DMS79 treated with DMSO at 0.1 percent for 48 hours (cell line): ENCODE results near the gene OLA1.

Experiments used
- DNase-seq: peaks from one replicate; lab custom pipeline; 2025; lab: John Stamatoyannopoulos, UW

Gene OLA1

GRCh38 chr2:174062934-174063333 is 185.4 kb downstream of the OLA1 start:
- no peak for DNase-seq

- no peak for DNase-seq
These were observed 188.5 kb downstream of the OLA1 start for GRCh38 chr2:174059884-174060244.

DNA sequence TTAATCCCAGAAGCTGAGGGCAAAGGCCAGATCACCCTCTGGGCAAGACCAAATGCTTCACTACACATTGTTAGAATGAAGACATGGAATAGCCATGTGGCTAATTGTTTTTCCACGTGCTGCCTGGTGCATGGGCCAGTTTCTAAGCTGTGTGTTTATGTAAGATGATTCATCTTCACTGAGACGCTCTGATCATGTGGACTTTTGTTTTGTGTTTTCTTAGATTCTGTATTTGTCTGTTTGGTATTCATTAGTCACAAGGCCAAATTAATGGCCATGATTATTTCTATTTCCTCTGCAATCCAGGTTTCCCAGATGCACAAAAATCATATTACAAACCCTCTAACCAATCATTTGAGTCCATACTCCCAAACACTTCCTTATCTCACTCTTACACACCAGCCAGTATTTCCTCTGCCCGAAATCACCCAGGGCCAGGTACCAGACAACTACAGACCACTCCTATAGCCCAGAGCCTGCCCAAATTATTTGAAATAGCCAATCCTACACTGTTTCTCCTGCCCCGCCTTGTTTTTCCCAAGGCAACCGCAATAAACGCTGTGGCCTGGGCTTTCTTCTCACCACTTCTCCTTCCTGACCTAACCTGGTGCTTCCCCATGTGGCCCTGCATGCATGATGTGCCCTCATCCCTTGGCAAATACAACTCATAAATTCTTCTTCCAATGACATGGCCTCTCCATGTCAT is 189.0 kb downstream of the OLA1 start:
- no peak for DNase-seq

- DNase-seq, result no peak
These were observed 189.9 kb downstream of the OLA1 start for GRCh38 chr2:174058456-174058855.

GRCh38 chr2:174058026-174058425 is 190.3 kb downstream of the OLA1 start:
- DNase-seq, result no peak

DNA sequence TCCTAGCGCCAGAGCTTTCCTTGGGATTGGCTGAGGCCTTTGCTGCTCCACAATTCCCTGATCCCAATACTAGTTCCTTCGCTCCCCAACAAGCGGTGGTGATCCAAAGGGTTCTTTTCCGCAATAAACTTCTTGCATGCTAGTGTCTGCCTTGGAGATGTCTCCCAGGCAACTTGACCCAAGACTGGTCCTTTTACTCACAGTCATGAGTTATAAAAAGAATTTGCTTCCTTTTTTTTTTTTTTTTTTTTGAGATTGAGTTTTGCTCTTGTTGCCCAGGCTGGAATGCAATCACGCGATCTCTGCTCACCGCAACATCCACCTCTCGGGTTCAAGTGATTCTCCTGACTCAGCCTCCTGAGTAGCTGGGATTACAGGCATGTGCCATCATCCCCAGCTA is 193.4 kb downstream of the OLA1 start:
- no peak for DNase-seq

DNA sequence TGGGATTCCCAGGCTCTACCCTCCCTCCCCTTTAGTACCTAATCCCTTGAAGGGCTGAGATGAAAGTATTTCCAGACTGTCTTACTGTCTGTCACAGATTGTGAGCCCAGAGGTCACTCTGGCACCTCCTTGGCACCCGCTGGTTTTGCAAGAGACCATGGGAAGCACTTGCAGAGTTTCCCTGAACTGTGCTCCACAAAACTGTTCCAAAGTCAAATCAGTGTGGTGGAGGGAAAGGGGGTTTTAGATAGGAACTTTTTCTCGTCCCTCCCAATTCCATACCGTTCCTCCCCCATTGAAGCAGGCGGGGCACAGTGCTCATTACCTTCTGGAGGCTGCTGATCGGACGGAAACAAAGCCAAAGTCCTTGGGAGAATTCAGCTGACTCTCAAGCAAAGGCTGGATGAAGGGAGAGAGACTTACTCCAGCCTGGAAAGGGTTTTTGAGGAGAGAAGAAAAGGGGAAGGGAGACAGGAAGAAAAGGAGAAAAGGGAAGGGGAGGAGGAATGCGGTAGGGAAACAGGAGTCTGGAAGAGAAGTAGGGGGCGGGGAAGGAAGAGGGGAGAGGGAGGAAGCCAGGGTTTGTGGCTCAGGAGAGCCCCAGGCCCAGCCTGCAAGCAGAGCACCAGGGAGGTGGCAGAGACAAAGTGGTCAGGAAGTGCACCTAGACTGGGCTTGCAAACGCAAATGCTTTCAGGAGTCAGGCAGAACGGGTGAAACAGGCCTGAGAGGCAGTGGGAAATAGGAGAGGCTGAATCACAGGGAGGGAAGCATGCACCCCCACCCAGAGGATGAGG is 194.8 kb downstream of the OLA1 start:
- no peak for DNase-seq

GRCh38 chr2:174052584-174052976 is 195.8 kb downstream of the OLA1 start:
- DNase-seq, result no peak

DNA sequence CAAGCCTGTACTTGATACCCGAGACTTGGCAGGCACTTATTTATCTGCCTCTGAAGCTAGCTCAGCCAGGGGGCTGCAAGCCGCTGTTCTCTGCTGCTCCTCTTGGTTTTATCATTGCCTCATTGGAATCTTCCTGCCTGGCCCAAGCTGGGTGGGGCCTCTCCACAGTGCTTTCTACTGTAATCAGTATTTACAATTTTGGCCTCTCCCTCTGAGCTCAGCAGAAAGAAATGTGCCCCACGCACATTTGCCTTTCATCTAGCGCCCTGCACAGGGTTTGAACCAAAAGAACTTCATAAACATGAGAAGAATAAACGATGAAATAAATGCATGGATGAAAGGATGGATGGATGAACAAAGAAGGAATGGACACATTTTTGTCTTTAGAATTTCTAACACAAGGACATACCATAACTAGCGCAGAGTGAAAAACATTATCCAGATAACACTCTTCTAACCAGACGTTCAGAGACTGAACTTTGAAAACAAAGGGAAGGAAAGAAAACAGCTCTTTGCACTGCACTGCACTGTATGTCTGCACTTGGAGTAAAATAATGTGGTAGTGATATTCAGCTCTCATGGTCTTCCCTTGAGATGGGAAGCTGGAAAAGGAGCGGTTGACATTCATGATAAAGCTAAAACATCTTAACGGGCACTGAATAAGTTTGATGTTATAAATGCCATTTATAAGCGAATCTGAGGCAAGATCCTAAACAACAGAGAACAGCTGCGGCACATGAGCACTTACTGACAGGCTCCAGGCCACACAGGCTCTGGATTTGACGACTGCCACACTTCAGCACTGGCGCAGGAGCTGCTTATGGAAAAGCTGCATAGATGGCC is 196.4 kb downstream of the OLA1 start:
- no peak for DNase-seq

GRCh38 chr2:174051068-174051467 is 197.3 kb downstream of the OLA1 start:
- DNase-seq, result no peak

DNA sequence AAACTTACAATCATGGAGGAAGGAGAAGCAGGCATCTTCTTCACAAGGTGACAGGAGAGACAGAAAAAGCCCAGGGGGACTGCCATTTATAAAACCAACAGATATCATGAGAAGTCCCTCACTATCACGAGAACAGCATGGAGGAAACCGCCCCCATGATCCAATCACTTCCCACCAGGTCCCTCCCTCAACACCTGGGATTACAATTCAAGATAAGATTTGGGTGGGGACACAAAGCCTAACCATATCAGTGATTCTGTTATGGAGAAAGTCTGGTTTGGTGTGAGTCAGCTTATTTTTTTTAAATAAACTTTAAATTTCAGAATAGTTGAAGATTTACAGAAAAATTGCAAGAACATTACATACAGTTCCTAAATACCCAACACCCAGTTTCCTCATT is 198.4 kb downstream of the OLA1 start:
- no peak for DNase-seq

DNA sequence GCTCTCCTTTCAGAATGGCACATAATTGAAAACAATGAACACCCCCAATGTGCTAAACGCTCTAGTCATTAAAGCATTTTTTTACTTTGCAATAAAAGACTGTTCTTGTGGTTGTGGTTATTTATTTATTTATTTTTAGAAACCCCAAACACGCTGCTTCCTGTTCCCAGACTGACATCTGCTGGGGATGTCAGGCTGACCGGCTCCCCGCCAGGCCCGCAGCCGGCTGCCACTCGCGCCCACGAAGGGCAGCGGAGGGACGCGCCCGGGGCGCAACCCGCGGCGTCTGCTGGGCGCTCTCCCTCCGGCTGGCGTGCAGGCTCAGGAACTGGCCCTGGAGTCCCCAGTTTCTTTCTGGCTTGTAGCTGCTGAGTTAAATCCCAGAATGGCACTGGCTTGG is 200.1 kb downstream of the OLA1 start:
- no peak for DNase-seq

GRCh38 chr2:174047746-174048145 is 200.6 kb downstream of the OLA1 start:
- no peak for DNase-seq

- no peak for DNase-seq
These were observed 202.2 kb downstream of the OLA1 start for GRCh38 chr2:174046172-174046571.

GRCh38 chr2:174044556-174044955 is 203.8 kb downstream of the OLA1 start:
- DNase-seq, result no peak

DNA sequence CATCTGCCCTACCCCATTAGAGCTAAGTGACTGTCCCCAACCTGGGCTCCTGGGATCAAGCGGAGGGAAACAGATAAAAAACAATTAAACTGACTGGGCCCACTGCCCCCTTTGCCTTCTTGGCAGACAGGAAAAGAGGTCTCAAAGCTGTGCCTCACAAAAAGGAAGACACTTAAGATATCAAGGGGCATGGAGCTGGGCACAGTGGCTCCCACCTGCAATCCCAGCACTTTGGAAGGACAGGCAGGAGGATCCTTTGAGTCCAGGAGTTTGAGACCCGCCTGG is 208.0 kb downstream of the OLA1 start:
- no peak for DNase-seq

GRCh38 chr2:174039551-174040416 is 208.5 kb downstream of the OLA1 start:
- DNase-seq, result no peak

DNA sequence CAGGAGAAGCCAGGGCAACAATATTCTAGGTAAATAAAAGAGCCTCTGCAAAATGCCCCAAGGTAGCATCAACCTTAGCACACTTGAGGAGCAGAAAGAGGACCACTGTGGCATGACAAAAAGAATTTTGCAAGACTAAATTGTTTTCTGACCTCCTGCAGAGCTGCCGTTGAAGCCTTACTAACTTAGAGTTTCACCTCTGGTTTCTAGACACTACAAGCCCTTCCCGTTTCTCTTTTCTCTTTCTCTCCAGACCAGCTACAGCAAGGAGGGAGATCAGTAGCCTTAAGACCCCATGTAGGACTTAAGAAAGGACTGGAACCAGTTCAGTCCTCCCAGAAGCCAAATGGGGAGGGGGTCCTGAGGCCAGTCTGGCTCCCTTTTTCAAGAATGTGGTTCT is 209.9 kb downstream of the OLA1 start:
- no peak for DNase-seq

DNA sequence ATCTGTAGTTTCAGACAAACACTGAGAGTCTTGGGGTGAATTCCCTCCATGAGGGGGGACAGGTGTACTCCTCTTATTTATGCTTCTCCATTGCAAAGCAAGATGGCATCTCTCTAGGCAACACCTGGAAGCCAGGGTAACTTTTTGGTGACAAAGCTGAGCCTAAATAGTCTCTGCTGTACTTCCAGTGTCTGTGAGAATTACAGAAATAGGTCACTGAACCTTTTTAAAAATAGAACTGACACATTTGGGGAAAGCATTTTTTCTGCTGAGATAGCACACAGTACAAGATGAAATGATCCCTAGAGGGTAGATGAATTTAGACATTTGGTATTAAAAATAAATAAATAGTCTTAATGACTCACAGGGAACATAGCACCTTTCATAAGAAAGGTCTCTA is 211.5 kb downstream of the OLA1 start:
- DNase-seq, result no peak

DNA sequence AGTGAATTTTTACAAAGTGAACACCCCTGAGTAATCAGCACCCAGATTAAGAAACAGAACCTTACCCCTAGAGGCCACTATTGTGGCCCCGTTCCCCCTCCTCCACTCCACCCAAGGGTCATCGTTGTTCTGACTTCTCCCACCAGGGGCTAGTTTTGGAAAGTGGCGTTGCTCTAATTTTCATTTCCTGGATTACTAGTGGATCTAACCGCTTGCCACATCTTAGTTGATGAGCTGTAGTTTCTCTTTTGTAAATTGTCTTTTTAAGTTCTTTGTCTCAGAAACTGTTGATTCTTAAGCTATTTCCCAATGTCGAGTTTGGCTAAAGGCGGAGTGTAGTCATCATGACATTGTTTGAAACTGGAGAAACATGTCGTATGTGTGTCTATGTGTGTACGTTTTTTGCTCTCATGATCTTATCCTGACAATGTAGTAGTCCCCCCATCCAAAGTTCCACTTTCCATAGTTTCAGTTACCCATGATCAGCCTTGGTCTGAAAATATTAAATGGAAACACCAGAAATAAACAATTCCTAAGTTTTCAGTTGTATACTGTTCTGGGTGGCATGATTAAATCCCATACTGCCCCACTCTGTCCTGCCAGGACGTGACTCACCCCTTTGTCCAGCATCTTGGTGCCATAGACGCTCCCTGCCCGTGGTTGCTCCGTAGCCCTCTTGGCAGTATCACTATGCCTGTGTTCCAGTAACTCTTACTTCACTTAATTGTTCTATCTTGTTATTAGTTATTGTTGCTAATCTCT is 212.2 kb downstream of the OLA1 start:
- DNase-seq, result no peak

DNA sequence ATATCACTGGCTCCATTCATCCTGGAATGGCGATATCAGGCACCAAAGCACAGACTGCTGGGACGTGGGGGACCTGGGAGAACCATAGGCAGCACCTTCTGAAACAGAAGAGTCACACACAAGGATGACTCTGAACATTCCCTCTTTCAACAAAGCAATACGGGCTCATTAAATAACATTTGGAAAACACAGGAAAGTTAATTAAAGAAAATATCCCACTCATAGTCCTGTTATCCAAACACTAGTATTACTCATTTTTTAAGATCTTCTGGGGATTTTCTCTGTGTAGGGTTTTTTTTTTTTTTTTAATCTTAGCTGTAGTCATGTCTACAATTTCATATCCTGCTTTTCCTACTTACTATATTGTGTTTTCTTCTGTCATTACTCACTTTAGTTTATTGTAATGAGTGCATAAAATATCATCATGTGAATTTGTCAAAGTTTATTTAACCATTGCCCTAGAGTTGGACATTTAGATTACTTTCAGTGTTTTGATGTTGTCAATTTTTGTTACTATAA is 213.2 kb downstream of the OLA1 start:
- DNase-seq, result no peak
